Rectal smooth muscle tissue (tissue), 1 donor: ENCODE results near the gene PRXL2B.

Experiments
- H3K27ac ChIP-seq: one replicate; pipeline ENCODE4 v1.7.0; 2013; ENCODE audit warnings: low read depth, low read length, inconsistent platforms
- H3K27me3 ChIP-seq: one replicate; pipeline ENCODE4 v1.7.0; 2013; ENCODE audit warnings: low read length; ENCODE audit not compliant: control insufficient read depth, insufficient read depth
- H3K36me3 ChIP-seq: one replicate; pipeline ENCODE4 v1.7.0; 2013; ENCODE audit warnings: low read length; ENCODE audit not compliant: control insufficient read depth, insufficient read depth
- H3K4me1 ChIP-seq: one replicate; pipeline ENCODE4 v1.7.0; 2013; ENCODE audit warnings: low read length; ENCODE audit not compliant: control insufficient read depth, insufficient read depth
- H3K4me3 ChIP-seq: one replicate; pipeline ENCODE4 v1.7.0; 2013; ENCODE audit warnings: low read length
- H3K9ac ChIP-seq: one replicate; pipeline ENCODE4 v1.7.0; 2013; ENCODE audit warnings: low read length

PRXL2B gene

GRCh38 chr1:2594641-2595131 is 8.1 kb downstream of the PRXL2B start:
- Histone ChIP-seq H3K36me3 (peaks cover 1% of the 10 kb centered on the region), H3K27me3 (no peaks in the 10 kb centered on the region), H3K9ac (no peak overlapping the region), H3K4me1 (no peaks in the 10 kb centered on the region), H3K27ac (no peak overlapping the region), H3K4me3 (no peak overlapping the region)

DNA sequence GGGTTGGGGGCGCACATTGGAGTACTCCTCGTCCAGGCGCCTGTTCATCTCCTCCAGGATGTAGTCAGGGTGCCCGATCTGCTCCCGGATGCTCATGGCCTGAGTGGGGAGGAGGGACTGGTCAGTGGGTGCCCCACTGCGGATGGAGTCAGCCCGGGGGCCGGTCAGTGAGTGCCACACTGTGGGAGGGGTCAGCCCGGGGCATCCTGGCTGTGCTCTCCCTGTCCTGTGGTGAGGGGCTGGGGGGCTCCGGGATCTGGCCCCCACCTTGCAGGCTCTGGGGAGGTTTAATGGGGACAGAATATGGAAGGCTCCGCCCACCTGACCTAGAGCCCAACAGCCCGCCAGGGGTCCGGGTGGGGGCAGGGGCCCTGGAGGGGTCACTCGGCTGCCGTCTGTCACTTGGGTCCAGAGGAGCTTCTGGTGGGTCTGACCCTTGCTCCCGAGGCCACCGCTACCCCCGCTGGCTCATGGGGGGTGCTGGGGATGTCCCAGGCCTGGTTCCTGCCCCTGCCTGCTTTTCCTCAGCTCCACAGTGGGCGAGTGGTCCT is 8.8 kb downstream of the PRXL2B start:
- H3K9ac ChIP-seq, result no peak overlapping the region
- H3K36me3 ChIP-seq, result no peaks in the 10 kb centered on the region
- H3K4me1 ChIP-seq, result no peaks in the 10 kb centered on the region

DNA sequence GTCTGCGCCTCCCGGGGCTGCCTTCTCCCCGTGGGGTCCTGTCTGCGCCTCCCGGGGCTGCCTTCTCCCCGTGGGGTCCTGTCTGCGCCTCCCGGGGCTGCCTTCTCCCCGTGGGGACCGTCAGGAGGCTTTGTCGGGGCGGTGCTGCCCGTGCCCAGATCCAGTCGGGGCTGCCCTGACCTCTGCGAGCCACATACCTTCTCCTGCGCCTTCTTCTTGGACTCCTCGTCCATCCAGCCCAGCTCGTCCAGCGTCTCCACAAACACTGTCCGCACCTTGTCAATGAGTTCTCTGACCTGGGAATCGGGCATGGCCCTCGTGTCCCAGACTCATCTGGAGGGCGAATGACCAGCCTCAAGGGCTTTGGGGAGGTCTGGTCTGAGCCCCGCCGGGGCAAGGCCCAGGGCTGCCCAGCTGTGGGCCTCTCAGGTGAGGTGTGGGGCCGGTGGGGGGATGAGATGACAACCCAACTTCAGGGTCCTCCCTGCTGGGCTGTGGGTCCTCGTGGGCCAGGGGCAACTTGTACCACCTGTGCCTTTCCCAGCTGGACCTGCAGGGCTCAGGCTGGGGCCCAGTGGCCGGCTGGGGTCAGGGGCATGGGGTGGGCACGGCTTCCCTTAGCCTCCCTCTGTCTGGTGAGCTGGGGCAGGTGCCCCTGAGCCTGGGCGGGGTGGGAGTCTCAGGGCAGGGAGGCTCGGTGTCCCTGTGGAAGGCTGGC is 9.4 kb downstream of the PRXL2B start:
- Histone ChIP-seq H3K9ac (no peak overlapping the region), H3K4me3 (no peak overlapping the region), H3K4me1 (no peaks in the 10 kb centered on the region), H3K27me3 (no peaks in the 10 kb centered on the region), H3K36me3 (no peaks in the 10 kb centered on the region), H3K27ac (no peak overlapping the region)

More for the DNA sequence above, 8.8 kb downstream of the PRXL2B start:
- Histone ChIP-seq H3K27ac (no peak overlapping the region), H3K27me3 (no peaks in the 10 kb centered on the region), H3K4me3 (no peak overlapping the region)

- Histone ChIP-seq H3K27me3 (no peaks in the 10 kb centered on the region), H3K4me3 (no peak overlapping the region), H3K36me3 (no peaks in the 10 kb centered on the region), H3K27ac (no peak overlapping the region), H3K9ac (no peak overlapping the region), H3K4me1 (no peaks in the 10 kb centered on the region)
Measured at GRCh38 chr1:2596530-2597333, 10.2 kb downstream of the PRXL2B start.

- Histone ChIP-seq H3K27ac (no peak overlapping the region), H3K4me3 (no peak overlapping the region), H3K4me1 (no peaks in the 10 kb centered on the region), H3K27me3 (no peaks in the 10 kb centered on the region), H3K9ac (no peak overlapping the region), H3K36me3 (no peaks in the 10 kb centered on the region)
Measured at GRCh38 chr1:2597441-2598328, 11.1 kb downstream of the PRXL2B start.

DNA sequence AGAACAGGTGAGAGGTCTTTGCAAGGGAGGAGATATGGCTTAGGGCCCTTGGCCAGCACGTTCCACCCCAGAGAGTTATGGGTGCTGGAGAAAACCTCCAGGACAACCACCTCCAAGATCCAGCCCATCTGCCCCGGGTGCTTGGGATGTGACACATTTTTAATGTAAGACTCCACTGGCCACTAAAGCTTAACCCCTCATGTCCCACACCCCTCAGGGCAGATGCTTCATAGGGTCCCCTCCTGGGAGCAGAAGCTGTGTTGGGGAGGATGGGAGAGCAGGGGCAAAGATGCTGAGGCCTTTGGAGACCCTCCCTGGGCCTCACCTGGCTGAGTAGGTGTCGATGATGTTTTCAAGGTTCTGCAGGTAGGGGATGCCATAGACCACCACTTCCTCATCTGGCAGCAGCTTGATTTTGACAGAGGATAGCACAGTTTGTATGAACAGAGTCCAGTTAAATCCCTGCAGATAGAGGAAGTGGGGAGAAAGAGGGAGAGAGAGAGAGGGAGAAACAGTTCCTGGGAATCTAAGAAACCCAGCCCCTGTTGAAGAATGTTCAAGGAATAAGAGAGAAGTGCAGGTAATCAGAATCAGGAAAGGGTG is 11.9 kb downstream of the PRXL2B start:
- no peak overlapping the region for H3K4me3 ChIP-seq
- H3K9ac ChIP-seq, result no peak overlapping the region
- no peaks in the 10 kb centered on the region for H3K27me3 ChIP-seq
- no peaks in the 10 kb centered on the region for H3K4me1 ChIP-seq
- no peak overlapping the region for H3K27ac ChIP-seq
- H3K36me3 ChIP-seq, result no peaks in the 10 kb centered on the region

DNA sequence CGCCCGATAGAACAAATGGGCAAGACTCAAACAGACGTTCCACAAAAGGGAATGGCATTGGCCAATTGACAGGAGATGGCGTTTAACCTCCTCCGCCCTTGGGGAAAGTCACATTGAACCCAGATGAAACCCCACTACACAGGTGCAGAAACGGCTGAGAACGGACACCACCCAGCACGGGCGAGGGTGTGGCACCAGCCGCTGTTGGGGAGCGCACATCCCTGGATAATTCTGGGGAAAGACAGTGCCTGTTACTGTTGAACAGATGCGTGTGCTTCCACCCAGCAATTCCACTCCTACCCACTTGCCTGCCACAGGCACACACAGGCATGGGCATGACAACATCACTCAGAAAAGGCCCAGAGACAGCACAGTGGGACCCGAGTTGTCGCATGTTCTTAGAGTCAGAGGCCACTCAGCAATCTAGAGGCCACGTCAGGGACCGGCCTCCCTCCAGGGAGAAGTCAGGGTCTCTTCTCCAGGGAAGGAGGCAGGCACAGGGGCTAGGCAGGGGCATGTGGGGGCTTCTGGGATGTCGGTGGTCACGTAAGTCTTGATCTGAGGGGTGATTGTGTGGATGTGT is 15.2 kb downstream of the PRXL2B start:
- H3K9ac ChIP-seq, result no peak overlapping the region
- H3K27me3 ChIP-seq, result no peaks in the 10 kb centered on the region
- H3K4me3 ChIP-seq, result no peak overlapping the region
- H3K4me1 ChIP-seq, result no peaks in the 10 kb centered on the region
- H3K36me3 ChIP-seq, result no peaks in the 10 kb centered on the region
- H3K27ac ChIP-seq, result no peak overlapping the region

DNA sequence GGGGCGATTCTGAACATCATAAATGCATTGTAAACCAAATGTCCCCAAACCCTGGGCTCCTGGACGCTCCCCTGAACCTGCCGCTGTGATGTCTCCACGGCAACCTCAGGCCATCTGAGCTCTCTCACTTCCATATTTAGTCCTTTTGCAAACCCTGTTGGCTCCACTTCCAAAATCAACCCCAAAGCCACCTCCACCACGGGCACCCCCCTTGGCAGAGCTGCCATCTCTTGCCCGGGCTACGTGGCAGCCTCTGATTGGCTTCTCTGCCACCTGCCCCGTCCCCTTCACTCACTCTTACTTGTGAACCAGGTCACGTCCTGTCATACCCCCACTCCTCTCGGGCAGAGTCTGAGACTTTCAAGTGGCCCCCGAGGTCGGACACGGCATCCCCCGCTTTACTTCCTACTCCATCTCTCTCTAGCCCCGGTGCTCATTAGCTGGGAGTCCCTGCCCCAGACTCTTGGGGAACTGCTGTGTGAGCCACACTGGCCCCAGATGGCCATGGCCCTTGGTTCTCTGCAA is 15.8 kb downstream of the PRXL2B start:
- Histone ChIP-seq H3K36me3 (no peaks in the 10 kb centered on the region), H3K4me3 (no peak overlapping the region), H3K9ac (no peak overlapping the region), H3K27ac (no peak overlapping the region), H3K27me3 (no peaks in the 10 kb centered on the region), H3K4me1 (no peaks in the 10 kb centered on the region)

- no peaks in the 10 kb centered on the region for H3K4me1 ChIP-seq
- H3K27me3 ChIP-seq, result no peaks in the 10 kb centered on the region
- H3K36me3 ChIP-seq, result no peaks in the 10 kb centered on the region
- no peak overlapping the region for H3K9ac ChIP-seq
- no peak overlapping the region for H3K4me3 ChIP-seq
- no peak overlapping the region for H3K27ac ChIP-seq
Measured at GRCh38 chr1:2602866-2603520, 16.4 kb downstream of the PRXL2B start.

DNA sequence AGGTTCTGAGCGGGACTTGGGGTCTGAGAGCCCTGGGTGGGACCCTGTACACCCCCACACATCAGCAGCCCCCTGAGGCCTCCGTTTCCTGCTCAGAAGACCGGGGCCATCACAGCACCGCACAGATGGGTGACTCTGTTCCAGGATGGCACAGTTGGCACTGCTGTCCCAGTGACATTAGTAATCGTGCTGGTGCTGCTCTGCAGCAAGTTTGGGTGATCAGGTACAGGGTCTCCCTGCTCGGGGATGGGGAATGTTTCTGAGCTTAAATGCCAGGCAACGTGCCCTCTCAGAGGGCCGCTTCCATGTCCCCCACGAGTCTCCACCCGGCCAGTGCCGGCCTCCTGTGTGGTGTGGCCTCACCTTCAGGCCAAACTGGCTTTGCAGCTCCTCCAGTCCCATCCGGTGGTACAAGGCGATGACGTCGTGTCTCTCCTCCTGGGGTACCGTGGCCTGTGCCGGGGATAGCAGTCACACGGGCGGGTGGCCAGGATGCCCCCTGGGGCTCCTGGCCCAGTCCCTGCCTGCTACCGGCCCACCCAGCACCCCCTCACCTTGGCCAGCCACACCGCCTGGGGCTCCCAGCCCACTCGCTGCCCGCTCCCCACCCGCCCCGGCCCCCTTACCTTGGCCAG is 17.1 kb downstream of the PRXL2B start:
- no peak overlapping the region for H3K27ac ChIP-seq
- no peak overlapping the region for H3K4me3 ChIP-seq
- H3K9ac ChIP-seq, result no peak overlapping the region
- no peaks in the 10 kb centered on the region for H3K4me1 ChIP-seq
- no peaks in the 10 kb centered on the region for H3K27me3 ChIP-seq
- no peaks in the 10 kb centered on the region for H3K36me3 ChIP-seq
